Hepatic stellate cell (primary cell): ENCODE results near the gene ZBTB20.

Source experiments
- DNase-seq: peaks from one replicate; pipeline ENCODE4 v3.0.0; 2011; ENCODE audit warnings: low spot score

The ZBTB20 gene

DNA sequence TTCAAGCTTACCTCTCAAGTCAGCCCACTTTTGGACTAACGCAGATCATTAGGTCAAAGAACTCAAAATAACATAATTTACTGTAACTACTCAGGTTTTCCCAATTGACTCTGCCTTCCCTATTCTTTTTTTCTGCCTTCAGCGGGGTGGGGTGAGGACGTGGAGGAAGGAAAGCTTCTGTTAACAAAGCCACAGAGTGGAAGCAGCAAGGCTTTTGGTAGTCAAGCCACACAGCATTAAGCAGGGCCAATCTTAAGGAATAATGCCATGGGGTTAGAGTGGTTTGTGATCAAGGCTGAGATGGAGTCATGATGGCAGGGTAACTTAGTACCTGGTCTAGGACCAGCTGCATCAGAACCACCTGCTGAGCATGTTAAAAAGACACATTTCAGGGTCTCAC, 575.7 kb downstream of the ZBTB20 start:
- no peak for DNase-seq

GRCh38 chr3:114569186-114569585, 577.9 kb downstream of the ZBTB20 start:
- no peak for DNase-seq

DNA sequence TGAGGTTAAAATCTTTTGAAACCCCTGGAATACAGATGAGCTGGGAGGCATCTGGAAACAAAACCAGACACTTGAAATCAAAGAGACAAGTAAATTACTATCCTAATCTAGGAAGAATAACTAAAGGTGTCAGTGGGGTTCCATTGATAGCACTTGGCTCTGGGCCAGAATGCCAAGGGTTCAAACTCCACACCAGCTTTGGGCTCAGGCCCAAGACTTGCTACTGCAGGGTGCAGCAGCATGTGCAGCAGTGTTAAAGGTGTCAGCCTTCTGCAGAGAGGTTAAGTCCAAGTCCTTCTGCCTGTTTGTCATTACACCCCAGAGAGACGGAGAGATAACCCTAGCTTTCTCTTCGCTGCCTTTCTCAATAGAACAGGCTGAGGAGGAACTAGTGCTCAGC, 579.3 kb downstream of the ZBTB20 start:
- no peak for DNase-seq

DNA sequence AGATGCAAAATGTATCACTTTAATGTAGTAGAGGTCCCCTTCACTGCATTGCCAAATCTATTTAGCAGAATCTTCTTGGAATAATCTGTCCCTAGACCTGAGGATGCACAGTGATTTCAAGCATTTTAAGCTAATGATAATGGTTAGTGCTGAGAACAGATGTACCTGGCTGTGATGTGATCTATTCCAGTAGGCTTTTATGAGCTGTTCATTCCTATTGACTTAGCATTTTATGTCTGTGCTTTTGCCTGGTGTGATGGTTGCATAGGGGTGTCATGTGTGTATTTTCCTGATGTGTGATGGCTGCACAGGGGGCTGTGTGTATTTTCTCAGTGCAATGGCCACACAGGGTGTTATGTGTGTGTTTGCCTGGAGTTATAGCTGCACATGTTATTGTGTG, 580.3 kb downstream of the ZBTB20 start:
- DNase-seq = no peak

DNA sequence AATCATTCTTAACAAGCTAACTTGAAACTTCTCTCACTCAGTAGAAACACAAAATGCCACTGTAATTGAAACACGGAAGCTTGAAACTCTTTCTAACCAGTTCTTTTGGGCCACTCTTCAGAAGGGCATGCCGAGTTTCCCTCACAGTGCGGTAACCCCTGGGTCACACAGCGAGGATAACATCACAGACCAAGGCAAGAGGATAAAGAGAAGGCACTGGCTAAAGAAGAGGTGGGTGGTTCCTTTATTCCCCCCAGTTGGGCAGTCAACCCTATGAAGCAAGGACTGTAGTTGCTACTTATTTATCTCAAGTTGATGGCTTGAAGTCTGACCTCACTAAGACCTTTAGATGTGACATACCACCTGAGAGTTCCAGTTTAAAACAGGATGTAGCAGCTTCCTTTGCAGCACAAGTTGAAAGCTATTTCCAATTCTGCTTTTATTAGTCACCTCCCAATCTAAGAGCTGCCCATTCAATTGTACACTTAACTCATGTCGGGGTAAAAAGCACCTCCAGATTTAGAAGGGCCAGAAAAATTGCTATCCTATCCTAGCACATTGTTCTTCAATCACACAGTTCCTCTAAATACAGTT, 580.8 kb downstream of the ZBTB20 start:
- DNase-seq = no peak

DNA sequence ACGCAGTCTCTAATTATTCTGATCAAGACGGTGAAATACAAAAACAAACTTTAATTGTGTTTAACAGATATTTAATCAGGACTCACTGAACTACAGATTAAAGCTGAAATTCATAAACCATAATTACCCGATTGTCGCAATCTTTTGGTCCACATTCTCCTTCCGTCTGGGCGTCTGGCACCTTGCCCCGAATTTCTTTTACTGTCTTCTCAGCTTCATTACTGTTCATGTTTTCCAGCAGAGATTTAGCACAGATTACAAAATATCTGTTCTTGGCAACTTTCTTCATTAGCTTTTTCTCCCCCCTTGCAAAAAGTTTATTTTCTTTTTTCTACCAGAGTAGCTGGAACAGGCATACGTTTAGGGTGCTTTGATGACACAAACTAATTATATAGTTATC, 581.9 kb downstream of the ZBTB20 start:
- DNase-seq = no peak

- no peak for DNase-seq
Observed at GRCh38 chr3:114563720-114564119, 583.4 kb downstream of the ZBTB20 start.

DNA sequence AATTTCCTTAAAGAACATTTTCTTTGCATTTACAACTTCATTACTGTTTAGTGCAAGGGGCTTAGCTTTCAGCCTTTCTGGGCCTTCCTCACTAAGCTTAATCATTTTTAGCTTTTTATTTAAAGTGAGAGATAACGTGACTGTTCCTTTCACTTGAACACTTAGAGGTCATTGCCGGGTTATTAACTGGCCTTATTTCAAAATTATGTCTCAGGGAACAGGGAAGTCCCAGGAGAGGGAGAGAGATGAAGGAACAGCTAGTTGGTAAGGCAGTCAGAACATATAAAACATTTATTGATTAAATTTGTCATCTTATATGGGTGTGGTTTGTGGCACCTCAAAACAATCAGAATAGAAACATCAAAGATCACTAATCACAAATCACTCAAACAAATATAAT, 584.5 kb downstream of the ZBTB20 start:
- DNase-seq = no peak

DNA sequence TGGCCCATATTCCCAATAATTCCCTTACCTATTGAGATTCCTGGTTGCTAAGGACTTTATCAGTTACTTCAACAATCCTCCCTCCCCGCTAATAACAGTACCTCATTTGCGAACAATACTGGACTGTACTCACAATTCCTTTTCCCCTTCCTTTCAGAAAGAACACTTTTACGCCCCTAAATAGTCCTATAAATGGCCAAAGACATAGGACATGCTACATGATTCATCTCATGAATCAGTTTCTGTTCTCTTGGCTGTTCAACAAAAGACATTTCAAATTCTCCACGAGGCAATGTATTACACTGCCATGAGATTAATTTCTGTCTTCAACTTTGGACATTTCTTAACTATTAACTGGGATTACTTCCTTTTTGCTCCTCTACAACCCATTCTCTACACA, 588.8 kb downstream of the ZBTB20 start:
- no peak for DNase-seq

GRCh38 chr3:114557791-114558190, 589.3 kb downstream of the ZBTB20 start:
- DNase-seq = no peak

GRCh38 chr3:114556657-114557213, 590.4 kb downstream of the ZBTB20 start:
- no peak for DNase-seq

GRCh38 chr3:114554731-114555130, 592.4 kb downstream of the ZBTB20 start:
- no peak for DNase-seq

GRCh38 chr3:114553949-114554593, 593.0 kb downstream of the ZBTB20 start:
- no peak for DNase-seq

DNA sequence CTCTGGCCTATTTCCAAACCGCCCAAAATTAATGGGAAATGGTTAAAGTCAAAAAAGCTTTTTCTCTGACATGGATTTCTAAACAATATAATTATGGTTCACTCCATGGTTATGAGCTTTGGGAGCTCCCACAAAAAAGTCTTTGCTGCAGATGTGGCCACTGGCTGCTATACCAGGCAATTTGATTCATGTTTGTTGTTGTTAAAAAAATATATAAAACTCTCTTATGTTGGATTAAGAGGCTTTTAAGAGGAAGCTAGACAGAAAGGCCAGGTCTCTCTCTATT, 594.6 kb downstream of the ZBTB20 start:
- DNase-seq = no peak

DNA sequence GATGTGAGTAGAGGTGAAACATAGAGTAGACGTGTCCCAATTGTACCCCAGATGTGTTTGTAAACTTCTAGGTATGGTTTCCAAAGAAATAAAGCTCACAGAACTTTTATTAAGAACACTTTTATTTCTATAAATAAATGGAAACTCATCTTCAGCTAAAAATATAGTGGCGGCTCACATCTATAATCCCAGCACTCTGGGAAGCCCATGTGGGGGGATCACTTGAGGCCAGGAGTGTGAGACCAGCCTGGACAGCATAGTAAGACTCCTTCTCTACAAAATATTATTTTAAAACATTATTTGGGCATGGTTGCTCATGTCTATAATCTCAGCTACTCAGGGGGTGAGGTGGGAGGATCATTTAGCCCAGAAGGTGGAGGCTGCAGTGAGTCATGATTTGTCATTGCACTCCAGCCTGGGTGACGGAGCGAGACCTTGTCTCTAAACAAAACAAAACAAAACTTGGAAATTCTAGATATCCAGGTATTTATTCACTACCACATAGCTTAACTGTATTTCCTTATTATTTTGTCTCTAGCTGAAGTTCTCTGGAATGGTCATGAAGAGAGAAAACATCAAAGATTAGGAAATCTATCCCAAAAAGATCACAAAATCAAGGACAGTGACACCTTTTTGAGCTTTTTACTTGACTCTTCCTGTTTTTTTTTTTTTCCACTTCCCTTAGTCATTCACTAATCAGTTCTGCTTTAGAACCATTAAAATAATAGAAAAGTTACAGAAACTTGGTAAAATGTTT, 595.1 kb downstream of the ZBTB20 start:
- DNase-seq = no peak

- no peak for DNase-seq
Observed at GRCh38 chr3:114550165-114550564, 596.9 kb downstream of the ZBTB20 start.

DNA sequence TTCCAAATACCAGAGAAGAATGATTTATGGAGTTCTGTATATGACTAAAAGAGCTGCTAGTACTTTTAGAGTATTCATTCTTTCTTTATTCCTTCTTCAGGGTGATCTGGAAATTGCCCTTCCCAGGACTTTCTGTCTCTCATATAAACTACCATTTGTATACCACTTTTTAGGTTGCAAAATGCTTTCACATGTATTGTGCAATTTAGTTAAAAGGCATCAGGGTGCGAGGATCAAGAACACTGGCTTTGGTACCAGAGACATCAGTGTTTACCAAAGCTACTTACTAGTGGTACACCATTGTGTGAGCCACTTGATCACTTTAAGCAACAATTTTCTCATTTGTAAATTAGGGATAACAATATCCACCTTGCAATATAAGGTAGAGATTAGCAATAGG, 601.9 kb downstream of the ZBTB20 start:
- DNase-seq = no peak

DNA sequence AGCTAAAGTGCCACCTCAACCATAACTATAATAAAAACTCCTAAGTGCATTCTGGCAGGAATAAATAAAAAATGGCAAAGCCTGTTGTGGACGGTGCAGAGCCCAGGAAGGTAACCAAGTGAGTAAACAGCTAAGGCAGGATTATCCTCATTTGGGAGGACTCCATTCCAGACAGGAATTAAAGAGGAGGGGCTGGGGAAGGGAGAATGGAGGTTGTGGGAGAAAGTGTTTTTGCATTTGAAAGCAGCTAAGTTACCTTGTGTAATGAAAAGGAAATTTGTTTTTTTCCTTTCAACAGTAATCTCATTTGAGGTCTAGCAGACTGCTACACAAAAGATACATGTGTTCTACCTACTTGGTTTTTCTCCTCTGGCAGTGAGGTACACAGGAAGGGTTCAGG, 604.7 kb downstream of the ZBTB20 start:
- no peak for DNase-seq

DNA sequence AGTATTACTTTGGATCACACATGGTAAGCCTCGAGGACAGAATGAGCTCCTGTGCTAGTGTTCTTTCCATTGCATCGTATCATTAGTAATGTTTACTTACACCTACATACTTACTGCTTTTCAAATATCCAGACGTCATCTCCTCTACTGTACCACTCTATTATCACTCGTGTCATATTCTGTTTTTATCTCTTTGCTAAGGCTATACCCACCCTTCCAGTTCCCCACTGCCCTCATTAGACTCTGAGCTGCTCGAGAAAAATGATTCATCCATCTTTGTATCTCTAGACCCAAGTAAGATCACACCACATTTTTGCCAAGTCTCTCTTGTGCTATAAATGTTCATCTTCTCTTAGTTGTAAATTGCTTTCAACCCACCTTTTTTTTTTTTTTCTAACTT, 607.6 kb downstream of the ZBTB20 start:
- no peak for DNase-seq

DNA sequence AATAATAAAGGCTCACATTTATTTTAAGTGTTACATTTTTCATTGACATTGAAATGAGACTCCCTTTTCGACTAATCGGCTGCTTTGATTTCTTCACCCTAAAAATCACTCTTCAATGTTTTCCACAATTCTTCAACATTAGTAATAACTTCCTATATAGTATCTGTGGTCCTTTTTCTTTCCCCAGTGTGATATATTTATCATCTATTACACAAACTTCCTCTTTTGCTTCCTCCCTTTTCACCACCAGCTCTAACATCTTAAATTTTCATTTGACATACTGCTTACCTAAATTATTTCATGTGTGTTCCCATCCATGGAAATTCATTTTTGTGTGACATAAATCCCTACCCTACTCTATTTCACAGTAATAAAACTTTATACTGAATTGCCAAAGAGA, 608.9 kb downstream of the ZBTB20 start:
- no peak for DNase-seq

GRCh38 chr3:114528517-114528916, 618.6 kb downstream of the ZBTB20 start:
- DNase-seq = no peak

GRCh38 chr3:114527036-114527644, 619.9 kb downstream of the ZBTB20 start:
- DNase-seq = no peak

GRCh38 chr3:114525278-114525677, 621.8 kb downstream of the ZBTB20 start:
- no peak for DNase-seq
